ENCODE data around the gene PKIG. TPM values are rescaled to one million over a fixed set of nuclear protein-coding genes. Genes with fewer than 3 reads are reported as not detected.
A peak's percentile ranks its signal among the peaks of the same experiment; 100 is the strongest.
"Not testable (repeated sequence)": the region's sequence is repeated elsewhere in the genome, so short reads cannot be mapped to it uniquely, and the experiment has no call there.

Gene PKIG
- polyA plus RNA-seq, 3 donors from 2014 or later, result 1.6 to 2.6 (median 1.8) TPM

DNA sequence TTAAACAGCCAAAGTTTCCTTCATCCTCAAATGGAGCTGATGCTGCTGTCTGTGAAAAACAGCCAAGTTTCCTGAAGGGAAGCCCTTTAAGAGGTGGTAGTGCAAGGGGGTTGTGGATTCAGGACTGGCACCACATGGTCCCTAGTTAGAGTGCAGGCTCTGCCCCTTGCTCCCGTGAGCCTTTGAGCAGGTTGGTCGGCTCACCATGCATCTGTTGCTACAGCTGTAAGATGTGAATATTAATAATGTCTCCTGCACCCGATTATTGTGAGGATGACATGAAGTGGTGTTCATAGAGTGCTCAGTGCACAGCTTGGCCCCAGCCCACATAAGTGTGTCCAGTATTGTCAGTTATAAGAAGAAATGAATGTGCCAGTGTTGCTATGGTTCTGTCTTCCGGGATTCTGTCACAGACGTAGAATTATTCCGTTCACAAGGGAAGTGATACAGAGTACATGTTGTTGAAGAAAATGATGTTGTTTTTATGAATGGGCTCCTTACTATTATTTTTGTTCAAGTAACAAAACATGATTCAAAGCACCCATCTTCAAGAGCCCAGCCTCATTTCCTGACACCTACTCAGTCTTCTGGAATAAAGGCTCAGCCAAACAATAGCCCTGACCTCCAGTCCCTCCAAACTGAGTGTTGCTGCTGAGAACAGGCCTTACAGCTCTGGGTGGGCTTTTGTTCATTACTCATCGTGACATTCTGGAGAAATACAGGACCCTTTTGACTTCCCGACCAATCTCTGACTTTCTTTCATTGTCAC lies 2.9 kb upstream of the PKIG start:
- peak overlapping the region in 1 of 6 donors; percentile 61 for H3K27ac Mint-ChIP-seq
- H3K4me1 Mint-ChIP-seq, result peaks cover 40 to 64% of the 10 kb centered on the region in 2 donors
- no peaks in the 10 kb centered on the region for H3K9me3 Mint-ChIP-seq
- no peak overlapping the region for H3K4me3 Mint-ChIP-seq
- H3K36me3 Mint-ChIP-seq, result no peaks in the 10 kb centered on the region
- peaks cover 0 to 10% (median 2%) of the 10 kb centered on the region in 3 donors for H3K27me3 Mint-ChIP-seq (ENCODE audit: low read depth in 3 of 3)
- DNase-seq, result no peak

DNA sequence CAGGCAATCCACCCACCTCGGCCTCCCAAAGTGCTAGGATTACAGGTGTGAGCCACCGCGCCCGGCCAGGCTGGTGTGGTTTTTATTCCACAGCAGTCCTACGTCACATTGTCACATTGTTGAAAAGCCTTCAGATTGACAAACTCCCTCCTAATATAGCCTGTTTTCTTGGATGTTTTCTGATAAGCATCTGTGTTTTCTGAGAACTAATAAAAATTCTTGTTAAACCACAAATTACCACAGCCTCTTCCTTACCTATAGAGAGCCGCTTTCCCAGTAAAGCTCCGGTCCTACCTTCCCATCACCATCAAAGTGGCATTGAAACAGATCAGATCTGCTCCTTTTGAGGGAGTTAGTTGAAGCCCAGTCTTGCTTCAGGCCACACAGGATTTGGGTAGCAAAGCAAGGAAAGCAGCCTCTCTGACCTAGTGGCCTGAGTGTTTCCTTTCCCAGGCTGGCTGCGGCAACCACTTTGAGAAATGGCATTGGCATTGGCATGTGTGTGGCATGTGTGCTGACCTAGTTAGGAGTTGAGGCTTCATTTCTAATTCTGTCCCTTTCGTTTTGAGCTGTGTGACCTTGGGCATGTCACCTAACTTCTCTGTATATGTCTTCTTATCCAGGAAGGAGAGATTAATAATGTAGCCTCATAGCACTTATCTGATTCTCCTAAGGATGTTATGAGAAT lies 1.7 kb upstream of the PKIG start:
- no peak for DNase-seq
- Mint-ChIP-seq H3K4me1 (peaks cover 40 to 62% of the 10 kb centered on the region in 2 donors), H3K27me3 (ENCODE audit: low read depth in 3 of 3) (peaks cover 0 to 10% (median 4%) of the 10 kb centered on the region in 3 donors), H3K9me3 (no peaks in the 10 kb centered on the region), H3K36me3 (no peaks in the 10 kb centered on the region), H3K4me3 (peak overlapping the region in 2 of 5 donors; percentile 38 to 41), H3K27ac (peak overlapping the region in 3 of 6 donors; percentile 45 to 73 (median 55))

DNA sequence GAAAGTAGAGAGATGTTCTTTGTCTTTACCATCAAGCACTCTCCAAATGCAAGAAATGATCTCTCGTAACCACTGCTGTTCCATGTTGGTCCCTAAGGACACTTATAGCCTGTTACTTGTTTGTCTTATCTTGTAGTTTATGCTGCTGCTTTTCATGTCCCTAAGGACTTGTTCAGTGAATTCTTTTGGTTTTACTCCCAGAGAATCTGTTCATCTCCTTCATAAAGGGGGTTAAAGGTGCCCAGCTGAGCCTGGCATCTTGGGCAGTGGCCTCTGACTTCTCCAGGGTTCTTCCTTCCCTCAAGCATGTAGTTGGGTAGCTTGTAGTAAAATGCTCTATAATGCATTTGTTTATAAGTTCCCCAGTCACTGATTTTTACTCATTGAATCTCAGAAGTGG lies 864 bp upstream of the PKIG start:
- DNase-seq, result no peak
- H3K9me3 Mint-ChIP-seq, result no peaks in the 10 kb centered on the region
- H3K36me3 Mint-ChIP-seq, result no peaks in the 10 kb centered on the region
- peaks cover 0 to 10% (median 4%) of the 10 kb centered on the region in 3 donors for H3K27me3 Mint-ChIP-seq (ENCODE audit: low read depth in 3 of 3)
- peak overlapping the region in 1 of 5 donors; percentile 3 for H3K4me3 Mint-ChIP-seq
- H3K4me1 Mint-ChIP-seq, result peaks cover 32 to 54% of the 10 kb centered on the region in 2 donors
- peak overlapping the region in 2 of 6 donors; percentile 45 to 53 for H3K27ac Mint-ChIP-seq

DNA sequence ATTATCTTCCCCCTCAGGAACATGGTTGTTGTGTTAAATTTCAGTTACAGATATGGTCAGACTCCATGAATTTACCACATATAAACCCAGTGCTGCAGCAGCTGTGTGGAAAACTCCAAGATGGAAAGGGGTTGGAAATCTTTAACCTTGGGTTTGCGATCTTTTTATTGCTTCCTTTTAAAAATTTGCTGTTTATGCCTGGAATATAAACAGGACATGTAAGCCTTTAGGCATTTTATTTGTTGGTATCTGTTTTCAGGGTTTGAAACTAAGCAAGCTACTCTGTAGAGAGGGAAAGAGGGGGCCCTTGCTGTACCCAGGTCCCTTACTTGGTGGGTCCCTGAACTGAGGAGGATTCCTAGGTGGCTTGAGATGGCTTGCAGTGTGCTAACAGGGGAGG lies 778 bp downstream of the PKIG start:
- H3K9me3 Mint-ChIP-seq, result no peaks in the 10 kb centered on the region
- H3K36me3 Mint-ChIP-seq, result no peaks in the 10 kb centered on the region
- peaks cover 0 to 5% (median 4%) of the 10 kb centered on the region in 3 donors for H3K27me3 Mint-ChIP-seq (ENCODE audit: low read depth in 3 of 3)
- H3K27ac Mint-ChIP-seq, result no peak overlapping the region
- H3K4me3 Mint-ChIP-seq, result no peak overlapping the region
- peaks cover 19 to 41% of the 10 kb centered on the region in 2 donors for H3K4me1 Mint-ChIP-seq
- DNase-seq, result no peak

DNA sequence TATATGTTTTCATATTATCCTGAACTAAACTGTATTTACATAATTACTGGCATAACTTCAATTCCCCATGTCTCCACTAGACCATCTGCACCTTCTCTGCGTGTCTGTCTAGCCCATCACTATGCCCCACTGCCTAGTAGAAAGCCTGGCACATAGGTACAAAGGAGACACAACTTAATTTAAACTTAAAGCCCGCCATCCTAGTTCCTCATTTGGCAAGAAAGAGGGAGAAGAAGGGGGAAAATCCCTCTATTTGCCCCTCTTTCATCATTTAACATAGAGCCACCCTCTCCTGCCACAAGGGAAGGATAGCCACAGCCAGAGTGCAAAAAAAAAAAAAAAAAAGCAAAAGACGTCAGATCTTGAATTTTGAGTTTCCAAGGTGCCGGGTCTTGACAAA lies 1.8 kb downstream of the PKIG start:
- Mint-ChIP-seq H3K27ac (peak overlapping the region in 1 of 6 donors; percentile 12), H3K4me3 (no peak overlapping the region), H3K36me3 (no peaks in the 10 kb centered on the region), H3K9me3 (no peaks in the 10 kb centered on the region), H3K27me3 (ENCODE audit: low read depth in 3 of 3) (peaks cover 0 to 5% (median 4%) of the 10 kb centered on the region in 3 donors), H3K4me1 (peaks cover 16 to 32% of the 10 kb centered on the region in 2 donors)
- DNase-seq, result no peak

DNA sequence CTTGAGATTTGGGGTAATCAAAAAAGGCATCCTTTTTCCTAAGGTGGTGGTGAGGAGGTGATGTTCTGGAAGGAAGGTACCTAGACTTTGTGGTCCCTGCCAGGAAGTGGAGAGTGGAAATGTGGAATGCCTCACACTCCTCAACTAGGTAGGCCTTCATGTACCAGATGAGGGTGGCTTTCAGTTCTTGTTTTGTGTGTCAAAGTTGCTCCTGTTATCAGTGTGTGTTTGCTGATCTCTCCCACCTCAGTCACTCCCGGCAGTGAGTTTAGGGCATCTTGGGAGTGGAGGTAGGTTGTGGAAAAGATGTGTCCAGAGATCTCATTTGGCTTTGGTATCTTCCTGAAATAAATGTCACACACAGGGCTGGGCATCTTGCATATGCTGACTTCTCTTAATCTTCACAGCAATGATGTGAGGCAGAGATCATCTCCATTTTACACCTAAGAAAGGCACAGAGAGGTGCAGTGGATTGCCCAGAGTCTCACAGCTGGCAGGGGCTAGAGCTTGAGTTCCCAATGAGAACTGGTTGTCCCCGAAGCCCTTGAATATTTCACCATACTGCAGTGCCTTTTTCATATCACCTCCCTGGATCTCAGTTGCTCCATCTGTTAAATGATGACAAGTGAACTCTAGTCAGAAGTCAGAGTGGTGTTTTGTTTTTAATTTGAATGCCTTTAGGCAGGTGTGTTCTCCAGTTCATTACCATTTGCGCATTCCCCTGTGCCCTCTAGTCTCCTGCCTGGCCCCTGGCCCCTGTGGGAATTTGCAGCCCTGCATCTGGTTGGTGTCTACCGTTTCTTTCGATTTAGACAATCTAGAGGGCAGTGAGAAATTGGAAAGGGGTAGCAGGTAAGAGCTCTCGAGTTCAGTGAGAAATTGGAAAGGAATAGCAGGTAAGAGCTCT lies 2.9 kb downstream of the PKIG start:
- peaks cover 0 to 5% (median 4%) of the 10 kb centered on the region in 3 donors for H3K27me3 Mint-ChIP-seq (ENCODE audit: low read depth in 3 of 3)
- no peak for DNase-seq
- peak overlapping the region in 2 of 6 donors; percentile 20 to 62 for H3K27ac Mint-ChIP-seq
- no peak overlapping the region for H3K4me3 Mint-ChIP-seq
- H3K4me1 Mint-ChIP-seq, result peaks cover 10 to 21% of the 10 kb centered on the region in 2 donors
- H3K9me3 Mint-ChIP-seq, result no peaks in the 10 kb centered on the region
- no peaks in the 10 kb centered on the region for H3K36me3 Mint-ChIP-seq

DNA sequence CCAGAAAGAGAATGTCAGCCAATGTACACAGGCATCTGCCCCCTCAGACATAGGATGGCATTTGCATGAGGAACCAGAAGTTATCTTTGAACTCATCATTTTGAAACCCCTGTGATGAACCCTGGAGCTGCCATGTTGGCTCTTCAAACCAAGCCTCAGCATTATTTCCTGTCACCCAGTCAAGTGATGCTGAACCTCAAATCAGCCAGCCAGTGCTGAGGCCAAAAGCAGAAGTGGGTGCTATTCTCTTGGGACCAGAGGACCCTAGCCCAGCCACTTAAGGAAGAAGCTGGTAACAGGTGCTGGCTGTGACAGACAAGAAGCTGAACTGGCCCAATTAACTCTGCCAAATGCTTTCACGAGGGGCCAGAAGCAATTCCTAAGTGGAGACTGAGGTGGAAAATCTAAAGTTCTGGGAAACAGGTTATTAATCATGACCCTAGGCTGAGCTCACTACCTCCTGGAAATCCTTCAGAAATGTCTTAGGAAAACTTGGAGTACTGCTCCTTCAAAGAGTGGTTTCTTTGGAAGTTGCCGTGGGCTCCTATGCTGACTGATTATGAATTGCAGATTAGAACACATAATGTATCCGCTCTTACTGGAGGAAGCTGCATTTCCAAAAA lies 4.0 kb downstream of the PKIG start:
- H3K27me3 Mint-ChIP-seq (ENCODE audit: low read depth in 3 of 3), result peaks cover 0 to 4% (median 3%) of the 10 kb centered on the region in 3 donors
- H3K4me3 Mint-ChIP-seq, result no peak overlapping the region
- H3K36me3 Mint-ChIP-seq, result no peaks in the 10 kb centered on the region
- no peak overlapping the region for H3K27ac Mint-ChIP-seq
- H3K4me1 Mint-ChIP-seq, result peaks cover 3 to 10% of the 10 kb centered on the region in 2 donors
- no peaks in the 10 kb centered on the region for H3K9me3 Mint-ChIP-seq
- DNase-seq, result no peak

DNA sequence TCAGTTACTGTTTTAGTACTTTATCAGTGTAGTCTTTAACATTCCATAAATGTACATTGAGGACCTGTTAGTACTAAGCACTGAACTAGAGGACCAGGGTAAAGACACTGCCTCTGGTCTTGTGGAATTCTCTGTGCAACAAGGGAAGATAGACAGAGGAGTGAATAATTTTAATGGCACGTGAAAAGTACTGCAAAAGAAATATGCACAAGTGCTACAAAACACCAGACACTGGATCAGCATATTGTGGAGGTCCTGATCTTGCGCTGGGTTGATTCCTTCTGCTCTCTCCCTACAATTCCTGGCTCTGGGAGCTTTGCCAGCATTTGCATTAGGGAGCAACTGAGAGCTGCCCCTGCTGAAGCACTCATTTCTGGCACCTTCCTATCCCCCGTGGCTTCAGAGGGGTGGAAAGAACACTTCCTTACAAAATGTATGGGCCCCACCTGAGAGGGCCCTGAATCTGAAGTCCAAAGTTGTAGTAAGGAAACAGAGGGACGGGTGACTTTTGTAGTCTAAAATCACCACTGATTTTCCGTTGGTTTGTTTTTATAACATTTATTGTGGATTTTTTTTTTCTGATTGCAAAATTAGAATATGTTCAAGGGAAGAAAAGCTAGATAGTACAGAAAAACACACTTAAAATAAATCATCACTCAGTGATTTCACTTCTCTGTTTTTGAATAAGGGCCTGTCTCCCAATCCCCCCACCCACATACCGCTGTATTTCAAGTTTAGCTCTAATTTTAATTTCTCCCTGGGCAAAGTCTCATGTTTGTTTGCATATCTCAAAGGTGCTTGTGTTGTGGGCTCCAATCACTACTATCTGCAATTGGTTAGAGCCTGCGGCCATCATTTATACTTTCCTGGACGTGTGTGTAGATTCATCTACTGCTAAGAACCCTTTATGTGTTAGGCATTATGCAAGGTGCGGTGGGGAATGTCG lies 4.9 kb downstream of the PKIG start:
- no peak overlapping the region for H3K4me3 Mint-ChIP-seq
- peaks cover 0 to under 1% of the 10 kb centered on the region in 2 donors for H3K4me1 Mint-ChIP-seq
- no peaks in the 10 kb centered on the region for H3K36me3 Mint-ChIP-seq
- no peak overlapping the region for H3K27ac Mint-ChIP-seq
- no peak for DNase-seq
- no peaks in the 10 kb centered on the region for H3K9me3 Mint-ChIP-seq
- H3K27me3 Mint-ChIP-seq (ENCODE audit: low read depth in 3 of 3), result peaks cover 0 to 1% (median 0%) of the 10 kb centered on the region in 3 donors

DNA sequence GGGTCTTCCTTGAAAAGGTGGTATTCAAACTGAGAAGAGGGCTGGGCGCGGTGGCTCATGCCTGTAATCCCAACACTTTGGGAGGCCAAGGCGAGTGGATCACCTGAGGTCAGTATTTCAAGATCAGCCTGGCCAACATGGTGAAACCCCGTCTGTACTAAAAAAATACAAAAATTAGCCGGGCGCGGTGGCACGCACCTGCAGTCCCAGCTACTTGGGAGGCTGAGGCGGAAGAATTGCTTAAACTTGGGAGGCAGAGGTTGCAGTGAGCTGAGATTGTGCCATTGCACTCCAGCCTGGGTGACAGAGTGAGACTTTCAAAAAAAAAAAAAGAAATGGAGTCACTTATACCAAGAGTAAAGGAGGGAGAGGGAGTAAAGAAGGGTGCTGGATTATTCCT lies 5.9 kb downstream of the PKIG start:
- H3K9me3 Mint-ChIP-seq; H3K27me3 Mint-ChIP-seq (ENCODE audit: low read depth in 3 of 3); H3K27ac Mint-ChIP-seq; H3K4me3 Mint-ChIP-seq; H3K36me3 Mint-ChIP-seq; DNase-seq; H3K4me1 Mint-ChIP-seq: not testable (repeated sequence)

DNA sequence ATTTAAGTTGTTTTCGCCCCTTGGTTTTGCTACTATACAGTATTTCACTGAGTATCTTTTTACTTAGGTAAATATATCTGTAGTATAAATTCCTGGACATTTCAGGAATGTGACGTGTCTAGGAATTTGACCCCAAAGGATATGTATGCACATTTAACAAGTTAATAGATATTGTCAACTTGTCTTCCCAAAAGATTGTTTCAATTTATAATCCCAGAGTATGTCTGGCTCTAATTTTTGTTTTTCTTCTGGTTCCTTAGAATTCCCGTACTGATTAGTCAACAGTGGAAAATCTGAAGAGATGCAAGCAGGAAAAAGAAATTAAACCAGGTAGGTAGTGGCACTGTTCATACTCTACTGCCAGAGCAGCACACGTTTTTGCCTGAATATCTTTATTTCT lies 7.2 kb downstream of the PKIG start:
- Mint-ChIP-seq H3K4me3 (no peak overlapping the region), H3K27me3 (ENCODE audit: low read depth in 3 of 3) (peaks cover 0 to 1% (median 0%) of the 10 kb centered on the region in 3 donors), H3K36me3 (no peaks in the 10 kb centered on the region), H3K27ac (no peak overlapping the region), H3K4me1 (no peaks in the 10 kb centered on the region), H3K9me3 (no peaks in the 10 kb centered on the region)
- no peak for DNase-seq

DNA sequence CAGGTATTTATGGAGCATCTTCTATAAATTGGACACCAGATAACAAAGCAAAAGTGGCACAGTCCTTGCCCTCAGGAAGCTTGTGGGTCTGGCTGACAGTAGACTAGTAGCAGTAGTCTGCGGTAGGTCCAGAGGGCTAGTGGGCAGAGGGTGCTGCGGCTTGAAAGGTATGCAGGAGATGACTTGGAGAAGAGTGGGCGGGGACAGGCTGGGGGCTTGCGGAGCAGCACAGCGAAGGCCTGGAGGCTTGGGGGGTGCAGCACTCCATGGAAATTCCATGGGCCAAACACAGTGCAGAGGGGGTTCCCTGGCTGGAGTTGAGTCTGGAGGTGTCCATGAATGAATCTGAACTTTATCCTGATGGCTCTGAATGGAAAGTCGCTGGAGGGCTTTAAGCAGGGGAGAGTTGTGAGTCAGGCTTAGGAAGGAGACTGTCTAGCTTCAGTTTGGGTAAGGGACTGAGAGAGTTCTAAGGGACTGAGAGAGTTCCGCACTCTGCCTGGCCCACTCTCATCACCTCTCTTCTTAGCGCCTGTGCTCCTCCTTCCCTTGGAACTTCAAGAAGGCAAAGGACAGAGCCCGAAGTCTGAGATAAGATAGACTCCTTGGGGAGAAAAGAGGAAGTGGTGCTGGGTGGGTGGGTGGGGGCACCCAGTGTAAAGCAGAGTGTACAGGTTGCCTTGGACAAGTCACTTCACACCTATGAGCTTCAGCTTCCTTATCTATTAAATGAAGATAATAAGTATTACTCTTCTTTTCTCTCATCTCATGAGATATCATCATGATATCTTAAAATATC lies 8.8 kb downstream of the PKIG start:
- H3K36me3 Mint-ChIP-seq, result no peaks in the 10 kb centered on the region
- DNase-seq, result no peak
- no peaks in the 10 kb centered on the region for H3K9me3 Mint-ChIP-seq
- H3K27me3 Mint-ChIP-seq (ENCODE audit: low read depth in 3 of 3), result no peaks in the 10 kb centered on the region
- peak overlapping the region in 1 of 6 donors; percentile 24 for H3K27ac Mint-ChIP-seq
- no peaks in the 10 kb centered on the region for H3K4me1 Mint-ChIP-seq
- H3K4me3 Mint-ChIP-seq, result no peak overlapping the region

DNA sequence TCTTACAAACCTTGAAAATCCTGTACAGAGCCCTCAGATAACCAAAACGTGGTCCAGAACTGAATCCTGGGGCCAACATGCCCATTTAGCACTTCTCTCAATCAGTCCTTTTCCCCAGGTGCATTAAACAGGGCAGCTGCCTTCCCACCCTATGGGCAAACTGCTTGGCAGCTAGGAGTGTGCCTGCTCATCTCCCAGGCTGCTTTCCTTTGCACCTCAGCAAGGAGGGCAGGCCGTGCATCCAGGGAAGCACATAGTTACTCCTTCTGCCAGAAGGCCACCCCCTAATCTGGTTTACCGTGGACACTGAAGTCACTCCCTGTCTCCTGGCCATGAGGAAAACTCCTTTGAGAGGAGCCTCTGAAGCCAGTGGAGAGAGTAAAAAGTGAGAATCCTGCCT lies 10.0 kb downstream of the PKIG start:
- no peaks in the 10 kb centered on the region for H3K4me1 Mint-ChIP-seq
- DNase-seq, result no peak
- no peaks in the 10 kb centered on the region for H3K36me3 Mint-ChIP-seq
- no peak overlapping the region for H3K4me3 Mint-ChIP-seq
- H3K27ac Mint-ChIP-seq, result peak overlapping the region in 1 of 6 donors; percentile 14
- no peaks in the 10 kb centered on the region for H3K9me3 Mint-ChIP-seq
- H3K27me3 Mint-ChIP-seq (ENCODE audit: low read depth in 3 of 3), result peaks cover 0 to 2% (median 0%) of the 10 kb centered on the region in 3 donors
